Thyroid gland (tissue), 4 donors: ENCODE data around the gene ABAT.

Experiments used
- CTCF ChIP-seq, 6 experiments: fragments of 200-600 bp in 3 of 6; fragments of 450-650 bp in 3 of 6; sonication (generic) in 3 of 6; IDR thresholded peaks; one replicate each; pipeline ENCODE4 v1.5.1; 2016 to 2019; ENCODE audit warnings: antibody characterized with exemption in 6 of 6, mild to moderate bottlenecking in 2 of 6, inconsistent platforms in 1 of 6, moderate library complexity in 1 of 6
- POLR2A ChIP-seq, 2 donors: fragments of 450-650 bp; IDR thresholded peaks; one replicate each; pipeline ENCODE4 v1.6.1; 2017; ENCODE audit warnings: antibody characterized with exemption in 2 of 2, mild to moderate bottlenecking in 2 of 2, moderate library complexity in 1 of 2

- TF ChIP-seq CTCF (IDR thresholded peaks at IDR 0.05) (no peak), POLR2A (IDR thresholded peaks at IDR 0.05) (no peak)
Observed at GRCh38 chr16:8647721-8648318, 26.6 kb upstream of the ABAT start.
